K562 (cell line): Measurements from ENCODE around the gene RNF144A. TPM values are rescaled to one million over a fixed set of nuclear protein-coding genes. Genes with fewer than 3 reads are reported as not detected.

ENCODE experiments used
- HDGF ChIP-seq: fragments of 450-650 bp; IDR thresholded peaks from 2 replicates; pipeline ENCODE4 v1.6.1; 2016
- HNRNPH1 ChIP-seq: fragments of 200-400 bp; formaldehyde crosslinking; optimal IDR thresholded peaks from 2 replicates; pipeline ENCODE3; 2017; ENCODE audit warnings: low read depth, mild to moderate bottlenecking, low read length, moderate library complexity
- HNRNPK ChIP-seq: fragments of 200-400 bp; formaldehyde crosslinking; IDR thresholded peaks from one replicate; pipeline ENCODE4 v1.6.1; 2018; ENCODE audit warnings: mild to moderate bottlenecking, low read depth, low read length; ENCODE audit not compliant: poor library complexity, severe bottlenecking
- MGA ChIP-seq: fragments of 450-650 bp; IDR thresholded peaks from 2 replicates; pipeline ENCODE4 v1.6.1; 2016; ENCODE audit warnings: mild to moderate bottlenecking, moderate library complexity
- PCBP1 ChIP-seq: fragments of 200-400 bp; formaldehyde crosslinking; IDR thresholded peaks from 2 replicates; pipeline ENCODE4 v1.6.1; 2018; ENCODE audit warnings: mild to moderate bottlenecking, low read depth, low read length; ENCODE audit not compliant: poor library complexity, severe bottlenecking
- PTBP1 ChIP-seq: fragments of 200-400 bp; formaldehyde crosslinking; IDR thresholded peaks from 2 replicates; pipeline ENCODE4 v1.6.1; 2017; ENCODE audit warnings: low read depth, low read length
- SMARCA4 ChIP-seq: fragments of 450-650 bp; IDR thresholded peaks from 2 replicates; pipeline ENCODE4 v1.6.1; 2016
- TCF15 ChIP-seq: fragments of 250-450 bp; sonication (Bioruptor Pico); IDR thresholded peaks from 2 replicates; pipeline ENCODE4 v1.8.0; 2022; ENCODE audit warnings: moderate library complexity, mild to moderate bottlenecking, inconsistent platforms
- ZNF239 ChIP-seq: fragments of 250-450 bp; sonication (Bioruptor Pico); IDR thresholded peaks from 2 replicates; pipeline ENCODE4 v1.4.0; 2020; ENCODE audit warnings: mild to moderate bottlenecking
- polyA plus RNA-seq, 8 experiments: library from polyadenylated mRNA; depleted of rRNA in 4 of 8; stranded (reverse) in 5 of 8; unstranded in 3 of 8; fragments of >200 nt; fragmentation: Nextera tagmentation in 2 of 8; fragmentation: Illumina TruSeq in 1 of 8; extraction: Ambion mirVana in 2 of 8; extraction: Trizol in 1 of 8; gene quantifications; 2 replicates each; pipeline versions ENCODE4 v1.2.1 to v1.2.3, GENCODE V29; 2011 to 2014; ENCODE audit warnings: inconsistent platforms in 1 of 8, missing spikeins in 1 of 8
- total RNA-seq, 7 experiments: library from RNA; depleted of rRNA in 6 of 7; stranded (reverse); fragments of >200 nt in 6 of 7; fragmentation: Illumina TruSeq in 2 of 7; extraction: Trizol in 2 of 7; gene quantifications; 2 replicates each; pipeline versions ENCODE4 v1.2.1 to v1.2.3, GENCODE V29; 2011 to 2021; ENCODE audit warnings: low replicate concordance in 1 of 7

Gene RNF144A
- total and polyA plus RNA-seq, 9 of the 15 experiments (the other 6 are each of a cell fraction or from before 2014, with no cell fraction given): 0.96 to 11.3 (median 6.2) TPM

- TF ChIP-seq MGA (no peak), PCBP1 (no peak), HNRNPK (no peak), PTBP1 (no peak), SMARCA4 (no peak), TCF15 (CRISPR knock-in tag) (no peak), ZNF239 (CRISPR knock-in tag) (no peak), HDGF (no peak), HNRNPH1 (no peak)
Measured at GRCh38 chr2:6971502-6971901, 54.3 kb downstream of the RNF144A start (continued).
